ENCODE measurements around the gene AGPAT3.

The AGPAT3 gene

DNA sequence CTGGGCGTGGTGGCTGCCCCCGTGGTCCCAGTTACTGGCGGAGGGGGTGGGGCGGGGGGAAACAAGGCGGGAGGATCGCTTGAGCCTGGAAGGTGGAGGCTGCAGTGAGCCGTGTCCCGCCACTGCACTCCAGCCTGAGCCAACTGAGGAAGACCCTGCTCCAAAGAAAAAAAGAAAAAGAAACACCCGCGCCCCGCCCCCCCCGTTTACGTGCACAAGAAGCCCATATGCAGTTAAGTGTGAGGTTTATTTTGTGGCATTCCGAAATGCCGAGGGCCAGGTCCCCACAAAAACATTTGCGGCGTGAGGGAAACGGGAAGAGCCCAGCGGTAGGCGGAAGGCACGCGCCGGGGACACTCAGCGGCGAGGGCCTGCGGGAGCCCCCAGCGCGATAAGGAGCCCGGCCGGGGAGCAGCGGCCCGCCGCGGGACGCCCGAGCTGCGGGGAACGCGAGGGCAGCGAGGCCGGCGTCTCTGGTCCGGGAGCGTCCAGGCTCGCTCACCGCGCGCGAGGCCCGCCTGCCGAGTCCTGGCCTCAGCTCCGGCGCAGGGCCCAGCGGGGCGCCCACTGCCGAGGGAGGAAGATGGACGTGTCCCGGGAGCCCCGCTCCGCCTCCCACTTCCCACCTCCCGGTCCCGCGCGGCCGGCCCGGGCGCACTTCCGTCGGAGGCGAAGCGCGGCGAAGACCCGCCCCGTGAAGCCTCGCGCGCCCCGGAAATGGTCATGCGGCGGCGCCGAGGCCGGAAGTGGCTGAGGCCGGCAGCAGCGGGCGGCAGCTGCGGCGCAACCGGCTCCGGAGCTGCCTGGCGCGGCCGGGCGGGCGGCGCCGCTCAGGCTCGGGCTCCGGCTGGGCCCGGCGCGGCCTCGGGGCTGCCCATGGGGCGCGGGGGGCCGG lies 146.8 kb downstream of the AGPAT3 start, which contains the start of gene TRAPPC10:
Gene TRAPPC10 (plus strand): TSS at position 731 of the 895 bp plus-strand sequence. CDS start 185 bp downstream, outside the sequence.
- Histone ChIP-seq H3K4me1 (peaks cover 0 to 38% (median 28%) of the 10 kb centered on the region in 4 donors), H3K9me3 (no peaks in the 10 kb centered on the region), H3K36me3 (no peaks in the 10 kb centered on the region), H3K27ac (peak within 1 kb of the TSS; percentile 97 to 99), H3K4me3 (peak within 1 kb of the TSS; percentile 87 to 91), H3K27me3 (no peaks in the 10 kb centered on the region)
- DNase-seq: peak; percentile 74 to 90
- TF ChIP-seq, protein P1, sequence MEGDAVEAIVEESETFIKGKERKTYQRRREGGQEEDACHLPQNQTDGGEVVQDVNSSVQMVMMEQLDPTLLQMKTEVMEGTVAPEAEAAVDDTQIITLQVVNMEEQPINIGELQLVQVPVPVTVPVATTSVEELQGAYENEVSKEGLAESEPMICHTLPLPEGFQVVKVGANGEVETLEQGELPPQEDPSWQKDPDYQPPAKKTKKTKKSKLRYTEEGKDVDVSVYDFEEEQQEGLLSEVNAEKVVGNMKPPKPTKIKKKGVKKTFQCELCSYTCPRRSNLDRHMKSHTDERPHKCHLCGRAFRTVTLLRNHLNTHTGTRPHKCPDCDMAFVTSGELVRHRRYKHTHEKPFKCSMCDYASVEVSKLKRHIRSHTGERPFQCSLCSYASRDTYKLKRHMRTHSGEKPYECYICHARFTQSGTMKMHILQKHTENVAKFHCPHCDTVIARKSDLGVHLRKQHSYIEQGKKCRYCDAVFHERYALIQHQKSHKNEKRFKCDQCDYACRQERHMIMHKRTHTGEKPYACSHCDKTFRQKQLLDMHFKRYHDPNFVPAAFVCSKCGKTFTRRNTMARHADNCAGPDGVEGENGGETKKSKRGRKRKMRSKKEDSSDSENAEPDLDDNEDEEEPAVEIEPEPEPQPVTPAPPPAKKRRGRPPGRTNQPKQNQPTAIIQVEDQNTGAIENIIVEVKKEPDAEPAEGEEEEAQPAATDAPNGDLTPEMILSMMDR (IDR thresholded peaks at IDR 0.05): no peak
- intact Hi-C loops (cut with DNase I; ENCODE audit: low total_unique reads): loop anchor here (5.0 to 10.0 kb wide), 2 partner anchors 147 to 860 kb away; partner anchors contain the start of genes AGPAT3 and PTTG1IP

DNA sequence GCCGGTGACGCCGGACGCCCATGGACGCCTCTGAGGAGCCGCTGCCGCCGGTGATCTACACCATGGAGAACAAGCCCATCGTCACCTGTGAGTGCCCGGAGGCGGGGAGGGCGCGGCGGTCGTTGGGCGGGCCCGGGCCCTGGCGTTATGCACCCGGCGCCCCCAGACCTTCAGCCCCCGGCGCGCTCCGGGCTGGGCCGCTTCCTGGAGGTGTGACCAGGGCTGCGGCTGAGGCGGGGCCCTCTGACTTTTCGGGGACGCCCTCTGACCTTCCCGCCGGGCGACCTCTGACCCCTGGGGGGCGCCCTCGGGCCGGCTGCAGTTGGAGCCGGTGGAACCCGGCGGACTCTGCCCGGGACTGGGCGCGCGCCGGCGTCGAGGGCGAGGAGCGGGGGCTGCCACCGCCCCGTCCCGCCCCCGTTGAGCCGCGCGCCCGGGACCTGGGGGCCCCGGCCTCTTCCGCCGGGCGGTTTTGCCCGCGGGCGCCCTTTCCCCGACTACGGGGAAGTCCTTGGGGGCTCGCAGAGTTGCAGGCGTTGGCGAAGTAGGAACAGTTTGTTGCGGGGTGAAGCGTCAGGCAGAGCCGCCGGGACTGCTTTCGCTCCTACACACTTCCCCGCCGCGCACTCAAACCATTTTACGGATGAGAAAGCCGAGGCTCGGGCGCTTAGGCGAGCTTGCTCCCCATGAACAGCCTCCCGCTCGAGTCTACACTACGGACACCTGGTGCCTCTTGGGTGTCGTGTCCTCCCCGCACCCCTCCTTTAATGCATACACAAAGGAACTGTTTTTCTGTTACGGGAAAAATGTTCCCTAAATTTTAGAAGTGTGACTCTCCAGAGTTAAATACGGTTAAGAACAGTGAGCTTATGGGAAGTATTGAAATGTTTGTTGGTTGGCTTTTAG lies 147.7 kb downstream of the AGPAT3 start:
- peaks cover 0 to 35% (median 26%) of the 10 kb centered on the region in 4 donors for H3K4me1 ChIP-seq
- H3K27ac ChIP-seq: peak overlapping the region; percentile 97 to 99
- H3K9me3 ChIP-seq: no peaks in the 10 kb centered on the region
- DNase-seq: peak; percentile 36 to 74
- no peaks in the 10 kb centered on the region for H3K27me3 ChIP-seq
- H3K36me3 ChIP-seq: no peaks in the 10 kb centered on the region
- H3K4me3 ChIP-seq: peak overlapping the region; percentile 87 to 91
- intact Hi-C loops (cut with DNase I; ENCODE audit: low total_unique reads): loop anchor here (5.0 to 10.0 kb wide), 2 partner anchors 148 to 860 kb away; partner anchors contain the start of genes AGPAT3 and PTTG1IP
- TF ChIP-seq, protein P1 (IDR thresholded peaks at IDR 0.05): no peak

DNA sequence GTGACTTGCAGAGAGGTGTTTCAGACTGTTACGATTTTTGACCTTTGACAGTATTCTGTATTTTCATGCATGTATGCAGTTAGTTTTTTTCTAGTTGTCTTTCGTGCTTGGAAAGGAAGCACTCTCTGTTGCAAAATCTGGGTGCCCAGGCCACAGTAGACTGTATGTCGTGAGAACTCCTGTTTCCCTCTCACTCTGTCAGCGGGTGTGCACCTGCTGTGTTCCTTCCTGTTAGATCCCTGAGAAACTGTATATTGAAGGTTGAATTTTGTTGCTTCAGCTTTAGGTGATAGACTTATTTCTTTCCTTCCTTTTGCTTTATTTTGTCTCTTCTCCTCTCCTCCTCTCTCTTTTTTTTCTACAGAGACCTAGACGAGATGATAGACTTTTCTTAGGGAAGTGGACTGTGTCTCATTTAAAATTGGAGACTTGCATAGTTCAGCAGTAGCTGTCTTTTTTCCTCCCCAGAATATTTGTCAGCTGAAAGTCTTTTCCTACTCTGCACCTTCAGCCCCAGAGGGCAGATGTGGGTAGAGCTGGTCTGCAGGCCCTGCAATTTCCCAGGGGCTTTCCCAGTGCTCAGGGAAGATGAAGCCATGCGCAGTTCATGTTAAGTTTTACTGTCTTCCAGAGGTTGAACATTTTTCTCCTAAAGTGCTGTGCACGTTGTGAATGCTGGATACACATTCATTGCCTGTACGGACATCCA lies 148.5 kb downstream of the AGPAT3 start:
- H3K27me3 ChIP-seq: no peaks in the 10 kb centered on the region
- H3K36me3 ChIP-seq: no peaks in the 10 kb centered on the region
- intact Hi-C loops (cut with DNase I; ENCODE audit: low total_unique reads): loop anchor here (5.0 to 10.0 kb wide), 2 partner anchors 149 to 859 kb away; partner anchors contain the start of genes AGPAT3 and PTTG1IP
- TF ChIP-seq, protein P1 (IDR thresholded peaks at IDR 0.05): no peak
- H3K9me3 ChIP-seq: no peaks in the 10 kb centered on the region
- DNase-seq: no peak
- peak overlapping the region; percentile 97 to 99 for H3K27ac ChIP-seq
- H3K4me3 ChIP-seq: peak overlapping the region; percentile 87 to 91
- H3K4me1 ChIP-seq: peaks cover 0 to 35% (median 26%) of the 10 kb centered on the region in 4 donors

DNA sequence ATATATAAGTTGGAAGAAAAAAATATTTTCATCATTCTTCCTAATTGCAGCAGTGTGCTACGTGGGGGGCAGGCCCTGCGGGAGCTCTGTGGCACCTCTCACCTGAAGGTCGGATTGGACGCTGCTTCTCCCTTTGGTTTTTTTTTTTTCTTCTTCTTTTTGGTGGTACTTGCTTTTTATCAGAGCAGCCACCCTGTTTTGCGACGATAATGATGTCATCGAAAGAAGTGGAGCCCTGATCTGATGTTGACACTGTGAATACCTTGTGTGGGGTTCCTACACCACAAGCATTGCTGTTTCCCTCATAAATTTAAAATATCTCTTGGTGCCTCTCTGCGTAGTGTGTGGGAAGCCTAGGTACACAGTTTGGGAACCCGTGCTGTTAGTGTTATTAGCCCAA lies 152.6 kb downstream of the AGPAT3 start:
- no peak overlapping the region for H3K4me3 ChIP-seq
- intact Hi-C loops (cut with DNase I; ENCODE audit: low total_unique reads): loop anchor here (10.0 kb wide), 1 partner anchor 153 kb away; the partner anchor contains the start of gene AGPAT3
- H3K36me3 ChIP-seq: no peaks in the 10 kb centered on the region
- H3K27ac ChIP-seq: no peak overlapping the region
- H3K9me3 ChIP-seq: no peaks in the 10 kb centered on the region
- TF ChIP-seq, protein P1 (IDR thresholded peaks at IDR 0.05): no peak
- H3K4me1 ChIP-seq: peaks cover 0 to 32% (median 20%) of the 10 kb centered on the region in 4 donors
- H3K27me3 ChIP-seq: no peaks in the 10 kb centered on the region
- DNase-seq: no peak
